HG02970 (cell line): ENCODE data around the gene ABHD16B.
"Not testable (repeated sequence)": the region's sequence is repeated elsewhere in the genome, so short reads cannot be mapped to it uniquely, and the experiment has no call there.

Source experiments
- ATAC-seq: cut with Tn5 transposase; IDR thresholded peaks from one replicate; pipeline ENCODE4 v1.9.1; 2021; ENCODE audit warnings: mild to moderate bottlenecking, moderate library complexity, moderate number of reproducible peaks; ENCODE audit not compliant: unreplicated experiment, low FRiP score

ABHD16B gene

DNA sequence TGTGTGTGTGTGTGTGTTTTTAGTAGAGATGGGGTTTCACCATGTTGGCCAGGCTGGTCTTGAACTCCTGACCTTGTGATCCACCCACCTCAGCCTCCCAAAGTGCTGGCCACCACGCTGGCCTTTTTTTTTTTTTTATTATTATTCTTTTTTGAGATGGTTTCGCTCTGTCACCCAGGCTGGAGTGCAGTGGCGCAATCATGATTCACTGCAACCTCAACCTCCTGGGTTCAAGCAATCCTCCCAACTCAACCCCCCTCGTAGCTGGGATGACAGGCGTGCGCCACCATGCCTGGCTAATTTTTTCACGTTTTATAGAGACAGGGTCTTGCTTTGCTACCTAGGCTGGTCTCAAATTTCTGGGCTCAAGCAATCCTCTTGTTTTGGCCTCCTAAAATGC, 12.9 kb downstream of the ABHD16B start:
- not testable (repeated sequence) for ATAC-seq

DNA sequence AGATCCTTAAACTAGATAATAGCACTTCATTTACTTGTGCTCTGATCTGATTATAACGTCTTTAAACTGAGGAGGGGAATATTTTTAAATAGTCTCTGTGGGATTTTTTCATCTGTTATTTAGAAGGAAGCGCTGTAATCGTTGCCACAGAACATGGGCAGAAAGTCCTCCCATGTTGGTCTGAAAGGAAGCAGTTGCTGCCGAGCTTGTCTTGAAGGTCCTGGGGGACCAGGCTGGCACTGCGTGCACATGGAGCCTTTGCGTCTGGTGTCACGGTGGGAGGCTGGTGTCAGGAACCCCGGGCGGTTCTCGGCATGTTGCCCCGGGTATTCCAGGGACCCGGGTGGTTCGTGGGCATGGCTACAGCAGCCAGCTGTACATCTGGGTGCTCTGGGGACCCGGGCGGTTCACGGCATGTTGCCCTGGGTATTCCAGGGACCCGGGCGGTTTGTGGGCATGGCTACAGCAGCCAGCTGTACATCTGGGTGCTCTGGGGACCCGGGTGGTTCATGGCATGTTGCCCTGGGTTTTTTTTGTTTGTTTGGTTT, 15.3 kb downstream of the ABHD16B start:
- no peak for ATAC-seq

DNA sequence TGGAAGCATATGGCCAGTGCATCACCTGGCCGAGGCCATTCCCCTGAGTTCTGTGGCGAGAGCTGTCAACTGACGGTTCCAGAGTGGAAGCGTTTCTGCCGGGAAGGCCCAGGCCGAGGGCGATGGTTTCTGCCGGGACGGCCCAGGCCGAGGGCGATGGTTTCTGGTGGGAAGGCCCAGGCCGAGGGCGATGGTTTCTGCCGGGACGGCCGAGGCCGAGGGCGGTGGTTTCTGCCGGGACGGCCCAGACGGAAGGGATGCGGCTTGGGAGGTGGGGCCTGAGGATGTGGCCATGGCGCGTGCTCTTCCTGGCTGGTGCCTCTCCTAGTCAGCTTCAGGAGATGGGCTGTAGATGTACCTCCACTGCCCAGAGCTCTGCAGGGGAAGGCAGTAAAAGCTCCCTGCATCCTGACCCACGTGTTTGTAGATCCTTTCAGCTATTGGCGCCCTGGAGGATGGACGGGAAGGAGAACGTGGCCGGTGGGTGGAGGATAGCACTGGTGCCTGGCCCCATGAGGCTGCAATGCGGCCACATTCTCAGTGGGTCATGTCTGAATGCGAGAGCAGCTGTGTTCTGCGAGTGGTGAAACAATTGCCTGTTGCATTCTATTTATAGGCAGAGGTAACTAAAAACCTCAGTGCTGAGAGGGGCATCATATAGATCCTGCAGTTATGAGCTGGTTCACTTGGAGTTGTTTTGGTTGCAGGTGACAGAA, 16.6 kb downstream of the ABHD16B start:
- no peak for ATAC-seq

DNA sequence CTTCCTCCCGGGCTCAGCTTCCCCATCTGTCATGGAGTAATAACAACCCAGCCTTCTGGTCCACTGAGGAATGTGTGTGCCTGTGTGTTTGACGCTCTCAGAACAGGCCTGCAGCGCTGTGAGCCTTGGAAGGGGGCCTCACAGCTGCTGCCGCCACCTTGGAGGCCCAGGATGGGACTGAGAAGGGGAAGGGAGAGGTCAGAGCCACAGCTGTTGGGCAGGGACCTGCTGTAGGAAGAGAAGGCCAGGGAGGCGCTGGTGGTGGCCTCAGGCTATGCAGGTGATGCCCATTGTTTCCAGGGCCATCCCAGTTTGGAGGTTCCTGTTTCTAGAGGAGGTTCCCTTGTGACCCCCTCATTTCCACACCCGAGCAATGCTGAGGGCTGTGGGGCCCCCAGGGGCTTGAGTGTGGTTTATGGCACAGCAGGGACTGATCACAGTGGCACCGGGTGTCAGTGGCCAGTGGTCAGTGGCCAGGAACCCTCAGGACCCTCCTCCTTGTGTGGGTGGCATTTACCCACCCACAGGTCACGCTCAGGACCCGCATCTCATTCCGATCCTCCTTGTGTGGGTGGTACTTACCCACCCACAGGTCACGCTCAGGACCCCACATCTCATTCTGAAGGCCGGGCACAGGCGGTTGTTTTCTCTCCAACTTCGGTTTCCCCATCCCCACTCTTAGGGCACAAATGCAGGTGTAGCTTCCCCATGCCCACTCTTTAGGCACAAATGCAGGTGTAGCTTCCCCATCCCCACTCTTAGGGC, 17.8 kb downstream of the ABHD16B start:
- no peak for ATAC-seq

DNA sequence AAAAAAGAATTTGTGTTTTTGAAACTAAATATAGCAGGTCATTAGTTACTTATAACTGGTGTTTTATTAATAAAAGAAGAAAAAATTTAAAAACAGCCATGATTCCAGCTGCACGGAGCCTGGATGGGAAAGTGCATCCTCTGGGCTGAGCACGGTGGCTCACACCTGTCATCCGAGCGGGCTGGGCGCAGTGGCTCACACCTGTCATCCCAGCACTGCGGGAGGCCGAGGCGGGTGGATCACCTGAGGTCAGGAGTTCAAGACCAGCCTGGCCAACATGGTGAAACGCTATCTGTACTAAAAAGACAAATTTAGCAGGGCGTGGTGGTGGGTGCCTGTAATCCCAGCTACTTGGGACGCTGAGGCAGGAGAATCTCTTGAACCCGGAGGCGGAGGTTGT, 19.6 kb downstream of the ABHD16B start:
- not testable (repeated sequence) for ATAC-seq

DNA sequence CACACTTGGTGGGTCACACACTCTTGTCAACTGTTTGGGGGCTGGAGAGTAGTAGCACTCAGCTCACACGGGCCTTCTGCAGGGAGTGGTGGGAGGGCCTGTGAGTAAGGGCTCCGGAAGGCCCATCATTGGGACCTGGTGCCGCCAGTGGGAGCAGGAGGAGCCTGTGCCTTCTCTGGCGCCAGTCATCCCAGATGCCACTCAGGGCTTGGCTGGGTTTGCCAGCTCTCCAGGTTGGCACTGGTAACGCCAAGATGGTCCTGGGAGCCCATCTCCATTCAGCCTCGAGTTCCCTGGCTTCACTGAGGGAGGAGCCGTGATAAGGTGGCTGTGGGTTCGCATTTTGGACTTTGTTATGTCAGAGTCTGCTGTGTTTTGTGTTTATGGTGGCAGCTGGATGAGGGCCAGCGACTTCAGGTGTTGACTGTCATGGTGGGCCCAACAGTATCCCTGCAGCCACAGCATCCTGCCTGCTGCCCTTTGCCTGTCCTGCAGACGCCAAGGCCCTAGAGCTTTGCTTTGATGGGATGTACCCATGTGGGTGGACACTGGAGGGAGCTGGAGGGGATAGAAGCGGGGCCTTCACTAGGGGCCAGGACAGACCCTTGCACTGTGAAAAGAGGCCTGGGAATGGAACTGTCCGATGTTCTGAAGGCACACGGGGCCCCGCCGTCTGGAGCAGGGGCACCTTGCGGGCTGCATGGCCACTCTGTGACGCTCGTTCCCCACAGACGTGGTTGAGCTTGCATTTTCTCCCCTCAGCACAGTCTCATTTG, 20.3 kb downstream of the ABHD16B start:
- no peak for ATAC-seq

DNA sequence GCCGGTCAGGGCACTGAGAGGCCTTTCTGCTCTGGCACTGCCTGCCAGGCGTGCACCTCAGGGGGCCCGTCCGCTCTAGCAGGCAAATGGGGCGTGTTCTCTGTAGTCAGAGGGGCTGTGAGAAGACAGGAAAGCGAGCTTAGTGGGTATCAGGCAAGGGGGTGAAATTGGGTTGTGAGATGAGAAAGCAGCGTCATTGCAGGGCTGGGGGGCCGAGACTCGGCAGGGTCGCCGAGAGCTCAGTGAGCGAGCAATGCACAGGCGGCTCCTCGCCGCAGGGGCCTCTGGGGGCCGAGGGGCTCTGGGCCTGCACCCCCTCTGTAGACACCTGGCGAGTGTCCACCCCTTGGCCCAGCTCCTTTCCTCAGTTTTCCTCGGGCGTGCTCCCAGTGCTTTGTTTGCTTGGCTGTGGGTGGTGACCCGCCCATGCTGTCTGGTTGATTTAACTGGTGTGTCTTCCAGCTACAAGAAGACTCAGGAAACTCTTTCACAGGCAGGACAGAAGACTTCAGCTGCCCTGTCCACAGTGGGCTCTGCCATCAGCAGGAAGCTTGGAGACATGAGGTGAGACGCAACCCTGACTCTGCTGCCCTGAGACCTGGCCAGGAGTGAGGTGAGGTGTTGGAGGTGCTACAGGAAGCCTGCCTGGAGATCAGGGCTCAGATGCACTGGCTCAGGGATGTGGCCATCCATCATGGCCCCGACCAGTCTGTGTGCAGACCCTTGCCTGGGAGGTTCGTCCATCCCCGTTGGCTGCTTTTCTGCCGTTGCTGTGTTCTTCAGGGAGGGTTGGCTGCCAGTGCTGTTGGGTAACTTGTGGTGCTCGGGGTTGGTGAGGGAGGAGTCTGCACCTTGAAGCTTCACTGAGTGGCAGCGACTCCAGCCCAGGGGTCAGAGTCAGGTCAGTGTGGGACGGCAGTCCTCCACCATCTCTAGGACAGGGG, 21.2 kb downstream of the ABHD16B start:
- ATAC-seq = no peak

DNA sequence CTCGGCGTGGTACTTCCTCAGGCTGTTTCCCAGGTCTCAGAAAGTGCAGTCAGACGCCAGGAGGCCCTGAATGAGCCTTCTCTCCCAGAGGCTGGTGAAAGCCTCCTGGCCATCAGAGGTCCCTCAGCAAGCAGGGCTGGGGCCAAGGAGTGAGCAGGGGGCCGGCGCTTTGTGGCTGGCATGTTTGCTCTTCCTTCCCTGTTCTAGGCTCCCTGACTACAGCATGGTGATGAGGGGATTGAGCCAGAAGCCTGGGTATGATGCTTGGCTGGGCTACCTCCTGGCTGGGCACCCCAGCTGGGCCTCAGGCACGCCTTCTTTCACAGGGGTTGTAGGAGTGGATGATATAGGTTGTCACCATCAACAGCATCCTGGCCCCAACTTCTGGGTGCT, 21.9 kb downstream of the ABHD16B start:
- ATAC-seq = no peak

DNA sequence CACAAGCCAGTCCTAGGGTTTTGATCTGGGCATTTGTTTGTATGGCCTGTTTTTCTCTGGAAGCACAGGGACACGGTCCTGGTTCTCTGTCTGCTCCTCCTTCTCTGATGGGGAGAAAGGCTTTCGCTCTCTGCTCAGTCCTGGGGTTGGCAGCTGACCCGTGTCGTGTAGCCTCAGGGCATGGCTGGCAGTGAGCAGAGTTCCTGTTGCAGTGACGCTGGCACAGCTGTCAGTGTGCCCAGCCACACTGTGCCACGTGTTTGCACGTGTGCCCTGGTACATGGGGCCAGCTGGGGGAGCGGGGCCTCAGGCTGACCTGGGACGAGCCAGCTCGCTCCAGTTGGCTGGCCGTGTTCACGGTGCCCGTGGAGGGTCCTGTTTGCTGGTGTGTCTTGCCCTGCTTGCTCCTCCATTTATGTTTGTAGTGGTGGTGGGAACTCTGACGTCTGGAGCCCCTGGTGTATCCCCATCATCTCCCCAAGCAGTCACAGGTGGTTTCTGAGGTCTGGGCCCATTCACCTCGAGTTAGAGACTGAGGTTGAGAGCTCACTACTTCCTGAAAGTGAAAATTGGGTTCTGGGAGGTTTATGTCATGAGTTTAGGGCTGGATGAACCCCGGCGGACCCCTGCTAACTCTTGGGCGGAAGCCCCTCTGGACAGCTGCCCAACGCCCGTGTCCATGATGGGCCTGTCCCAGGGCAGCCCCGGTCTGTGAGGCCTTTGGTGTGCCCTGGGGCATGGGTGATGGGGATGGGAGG, 23.4 kb downstream of the ABHD16B start:
- no peak for ATAC-seq

DNA sequence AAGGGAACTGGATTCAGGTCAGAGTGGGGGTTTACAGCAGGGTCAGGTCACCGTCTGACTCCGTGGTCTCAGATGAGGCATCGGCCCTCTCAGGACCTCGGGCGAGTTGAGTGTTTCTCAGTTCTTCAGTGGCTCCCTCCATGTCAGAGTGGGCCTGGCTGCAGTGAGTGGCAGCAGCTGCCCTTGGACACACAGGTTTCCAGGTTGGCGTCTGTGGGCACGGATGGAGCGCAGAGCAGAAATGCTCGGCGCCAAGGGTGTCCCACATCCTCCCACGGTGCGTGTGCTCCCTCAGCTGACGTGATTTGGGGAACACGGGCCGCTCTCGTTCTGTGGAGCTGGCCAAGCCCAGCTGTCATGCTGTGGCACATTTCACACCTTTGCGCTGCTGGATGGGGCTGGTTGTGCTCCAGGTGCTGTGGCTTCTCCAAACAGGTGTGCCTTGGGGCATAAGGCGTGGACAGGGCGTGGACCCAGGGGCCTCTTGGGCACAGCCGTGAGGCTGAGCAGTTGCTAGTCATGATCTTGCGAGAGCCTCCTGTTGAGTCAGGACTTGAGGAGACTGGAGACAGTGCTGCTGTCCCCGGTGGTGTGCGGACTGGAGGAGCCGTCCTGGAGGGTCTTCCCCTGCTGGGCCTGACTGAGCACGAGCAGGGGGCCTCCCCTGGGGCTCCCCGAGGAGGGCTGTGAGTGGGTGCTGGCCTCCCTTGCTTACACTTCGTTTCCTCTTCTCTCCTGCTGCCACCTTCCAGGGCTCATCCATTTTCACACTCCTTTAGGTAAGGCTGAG, 24.2 kb downstream of the ABHD16B start:
- no peak for ATAC-seq

DNA sequence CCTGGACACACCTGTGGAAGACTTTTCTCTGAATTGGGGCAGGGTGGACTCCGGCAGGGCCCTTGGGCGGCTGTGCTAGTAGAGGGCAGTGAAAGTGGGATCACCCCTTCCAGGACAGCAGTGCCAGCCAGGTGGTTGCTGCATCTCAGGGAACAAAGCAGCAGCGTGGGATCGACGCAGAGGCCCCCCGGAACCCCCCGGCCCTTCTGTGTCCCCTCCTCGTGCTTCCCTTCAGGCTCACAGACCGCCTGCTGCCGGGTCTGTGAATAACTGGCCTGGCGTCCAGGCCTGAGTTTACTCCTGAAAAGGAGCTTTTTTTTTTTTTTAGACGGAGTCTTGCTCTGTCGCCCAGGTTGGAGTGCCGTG, 24.7 kb downstream of the ABHD16B start:
- ATAC-seq = no peak

DNA sequence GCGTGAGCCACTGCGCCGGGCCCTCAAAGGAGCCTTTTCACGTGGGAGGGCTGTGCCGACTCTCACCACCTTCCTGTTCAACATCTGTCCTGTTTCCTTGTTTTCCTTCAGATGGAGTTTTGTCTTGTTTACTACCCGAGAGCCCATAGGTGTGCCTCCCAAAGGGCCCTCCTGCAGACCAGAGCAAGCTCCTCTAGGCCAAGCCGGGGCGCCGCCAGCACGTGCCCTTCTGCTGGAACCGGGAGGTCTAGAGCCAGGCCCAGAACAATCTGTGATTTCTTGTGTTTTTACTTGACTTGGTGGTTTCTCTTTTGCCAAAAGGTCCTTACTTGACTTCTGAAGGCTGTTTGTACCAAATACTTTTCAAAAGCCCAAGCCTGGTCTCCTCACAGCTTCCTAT, 25.6 kb downstream of the ABHD16B start:
- ATAC-seq = no peak

DNA sequence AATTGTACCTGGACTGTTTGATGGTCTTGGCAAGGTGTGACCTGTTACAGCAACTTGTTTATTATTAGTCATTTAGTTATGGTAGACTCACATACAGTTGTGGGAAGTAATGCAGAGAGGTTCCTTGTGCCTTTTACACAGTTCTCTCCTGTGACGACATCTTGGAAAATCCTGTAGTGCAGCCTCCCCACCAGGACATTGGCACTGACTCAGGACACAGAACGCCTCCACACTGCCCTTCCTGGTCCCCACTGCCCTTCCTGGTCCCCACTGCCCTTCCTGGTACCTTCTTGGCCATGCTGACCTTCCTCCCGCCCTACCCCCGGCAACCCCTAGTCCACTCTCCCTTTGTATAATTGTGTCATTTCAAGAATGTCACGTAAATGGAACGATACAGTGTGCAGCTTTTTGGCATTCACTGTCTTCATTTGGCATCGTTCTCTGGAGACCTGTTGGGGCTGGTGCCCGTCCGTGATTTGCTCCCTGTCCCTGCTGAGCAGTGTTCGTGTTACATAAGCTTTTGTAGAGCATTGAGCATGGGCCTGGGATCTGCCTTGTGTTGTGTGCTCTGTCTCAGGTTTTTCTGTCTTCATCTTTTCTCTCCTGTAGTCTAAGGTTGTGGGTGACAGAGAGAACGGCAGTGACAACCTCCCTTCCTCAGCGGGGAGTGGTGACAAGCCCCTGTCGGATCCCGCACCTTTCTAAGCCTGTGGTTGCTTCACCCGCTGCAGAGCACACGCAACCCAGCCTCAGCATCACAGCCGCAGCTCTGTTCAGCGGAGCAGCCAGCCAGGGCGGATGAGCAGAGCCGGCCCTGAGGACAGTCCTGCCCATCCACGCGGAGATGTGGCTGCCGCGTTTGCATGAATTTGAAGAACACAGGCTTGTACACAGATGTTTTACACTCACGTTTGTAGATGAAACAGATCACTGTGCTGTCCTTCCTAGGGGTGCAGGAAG, 28.2 kb downstream of the ABHD16B start:
- ATAC-seq = no peak

DNA sequence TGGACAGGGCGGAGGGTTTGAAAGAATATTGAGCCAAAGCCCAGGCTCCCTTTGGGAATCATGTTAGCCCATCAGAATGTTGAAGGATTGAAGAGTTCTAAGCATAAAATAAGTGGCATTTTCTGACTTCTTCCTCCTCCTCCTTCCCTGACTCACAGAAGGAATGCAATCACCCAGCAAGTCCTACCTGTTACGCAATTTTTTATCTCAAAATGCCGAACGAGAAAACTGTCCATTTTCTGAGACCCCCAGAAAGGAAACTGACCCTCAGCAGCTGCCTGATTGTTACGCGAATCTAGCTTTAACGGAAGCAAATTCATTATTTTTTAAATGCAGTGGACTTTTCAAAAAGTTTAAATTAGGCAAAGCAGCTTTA, 28.9 kb downstream of the ABHD16B start:
- no peak for ATAC-seq

DNA sequence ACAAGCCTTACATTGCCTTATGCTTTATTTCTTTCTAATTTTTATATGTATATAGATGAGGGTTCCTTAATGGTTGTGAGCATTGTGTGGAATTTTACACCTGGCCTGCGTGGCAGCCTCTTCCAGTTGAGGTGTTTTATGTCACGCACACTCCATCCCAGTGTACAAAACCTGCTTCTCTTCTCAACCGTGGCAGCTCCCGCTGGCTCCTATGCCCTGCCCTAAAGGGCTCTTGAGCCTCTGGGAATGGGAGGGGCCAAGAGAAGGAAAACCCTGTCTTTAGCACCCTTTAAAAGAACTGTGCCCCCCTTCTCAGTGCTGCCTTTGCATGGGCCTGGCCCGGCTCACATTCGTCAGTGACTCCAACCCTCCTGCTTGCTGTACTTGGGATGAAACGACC, 29.3 kb downstream of the ABHD16B start:
- ATAC-seq = no peak

DNA sequence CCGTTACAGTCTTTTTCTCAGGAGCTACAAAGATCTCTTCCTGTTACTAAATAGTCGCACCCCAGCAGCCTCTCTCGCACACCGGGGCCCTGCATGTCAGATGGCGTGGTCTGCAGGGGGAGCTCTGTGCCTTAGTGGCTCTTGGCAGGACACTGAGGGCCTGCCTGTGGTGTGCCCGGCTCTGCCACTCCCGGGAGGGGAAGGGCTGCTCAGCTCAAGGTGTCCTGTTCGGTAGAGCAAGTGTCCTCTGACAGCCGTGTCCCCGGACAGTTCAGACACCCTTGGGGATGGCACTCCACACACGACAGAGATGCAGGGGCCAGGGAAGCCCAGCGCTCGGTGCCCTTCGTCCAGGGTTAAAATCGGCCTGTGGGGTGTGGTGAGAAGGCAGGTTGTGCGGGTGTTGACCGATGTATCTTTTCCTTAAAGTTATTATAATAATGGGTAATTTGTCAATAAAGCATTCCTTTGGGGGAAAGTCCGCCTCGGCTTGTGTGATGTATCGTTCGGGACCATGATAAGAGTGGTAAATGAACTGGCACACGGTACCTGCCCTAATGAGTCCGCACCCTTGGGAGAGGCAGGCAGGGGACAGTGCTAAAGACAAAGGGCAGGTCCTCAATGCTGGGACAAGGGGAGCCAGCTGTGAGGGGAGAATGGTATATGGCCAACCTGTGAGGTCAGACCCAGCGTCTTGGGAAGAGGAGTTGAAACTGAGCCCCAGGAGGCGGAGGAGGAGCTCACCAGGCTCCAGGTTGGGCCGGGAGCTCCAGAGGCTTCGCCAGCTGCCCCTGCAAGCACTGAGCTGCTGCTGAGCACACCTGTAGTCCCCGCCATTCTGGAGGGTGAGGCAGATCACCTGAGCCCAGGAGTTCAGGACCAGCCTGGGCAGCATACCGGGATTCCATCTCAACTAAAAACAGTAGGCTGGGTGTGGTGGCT, 30.0 kb downstream of the ABHD16B start:
- no peak for ATAC-seq
